SK-N-SH (cell line): ENCODE measurements around the gene CEACAM20. TPM values are rescaled to one million over a fixed set of nuclear protein-coding genes. Genes with fewer than 3 reads are reported as not detected.

Experiments used
- CTCF ChIA-PET: fragments of 300-600, 350-600 bp; formaldehyde crosslinking; extraction: SDS; loops from one replicate; lab custom pipeline; 2021; lab: Yijun Ruan, JAX
- POLR2A ChIA-PET: fragments of 350-600 bp; sonication (Branson Sonifier 250); formaldehyde crosslinking; extraction: SDS; loops from one replicate; lab custom pipeline; 2020; ENCODE audit warnings: antibody characterized with exemption, inconsistent platforms; lab: Yijun Ruan, JAX
- DNase-seq: peaks from one replicate; pipeline ENCODE4 v3.0.0; 2012
- H2AFZ ChIP-seq: fragments of 200-600 bp; sonication (generic); 2 replicates; pipeline ENCODE4 v1.8.1; 2016; ENCODE audit warnings: antibody characterized with exemption, mild to moderate bottlenecking, low read depth
- H3F3A ChIP-seq: fragments of 200-600 bp; sonication (generic); replicated peaks from 2 replicates; pipeline ENCODE3; 2016; ENCODE audit warnings: antibody characterized with exemption, mild to moderate bottlenecking; ENCODE audit not compliant: insufficient read depth
- H3K27ac ChIP-seq, 2 experiments: fragments of 200-500 bp in 1 of 2; fragments of 200-600 bp in 1 of 2; sonication (Bioruptor generic) in 1 of 2; sonication (generic), shearing (Covaris generic) in 1 of 2; 2 replicates each; pipeline versions ENCODE4 v1.5.1 to v1.6.1; 2014 to 2016; ENCODE audit warnings: low read depth in 2 of 2, inconsistent platforms in 1 of 2, low read length in 1 of 2, mild to moderate bottlenecking in 1 of 2, mixed read lengths in 1 of 2
- H3K27me3 ChIP-seq: fragments of 200-600 bp; sonication (generic), shearing (Covaris generic); 2 replicates; pipeline ENCODE4 v1.6.1; 2016; ENCODE audit warnings: mixed run types; ENCODE audit not compliant: insufficient read depth
- H3K36me3 ChIP-seq, 2 experiments: fragments of 200-500 bp in 1 of 2; fragments of 200-600 bp in 1 of 2; sonication (Bioruptor generic) in 1 of 2; sonication (generic) in 1 of 2; replicated peaks in 1 of 2; 2 replicates each; pipeline versions ENCODE3 to v1.5.1; 2014 to 2016; ENCODE audit warnings: low read length in 1 of 2, mild to moderate bottlenecking in 1 of 2; ENCODE audit not compliant: insufficient read depth in 2 of 2, control insufficient read depth in 1 of 2
- H3K4me1 ChIP-seq, 2 experiments: fragments of 200-500 bp in 1 of 2; fragments of 200-600 bp in 1 of 2; sonication (Bioruptor generic) in 1 of 2; sonication (generic), shearing (Covaris generic) in 1 of 2; 2 replicates each; pipeline versions ENCODE4 v1.5.1 to v1.6.1; 2014 to 2016; ENCODE audit warnings: low read depth in 1 of 2, low read length in 1 of 2, mixed run types in 1 of 2; ENCODE audit not compliant: insufficient read depth in 2 of 2, control insufficient read depth in 1 of 2
- H3K4me2 ChIP-seq: fragments of 200-600 bp; sonication (generic), shearing (Covaris generic); 2 replicates; pipeline ENCODE4 v1.6.1; 2017; ENCODE audit warnings: mixed run types
- H3K4me3 ChIP-seq, 2 experiments: fragments of 200-500 bp in 1 of 2; fragments of 200-600 bp in 1 of 2; sonication (Bioruptor generic) in 1 of 2; sonication (generic), shearing (Covaris generic) in 1 of 2; 2 replicates each; pipeline versions ENCODE4 v1.5.1 to v1.8.1; 2014 to 2016; ENCODE audit warnings: low read depth in 2 of 2, inconsistent platforms in 1 of 2, low read length in 1 of 2, mild to moderate bottlenecking in 1 of 2, mixed read lengths in 1 of 2, moderate library complexity in 1 of 2
- H3K79me2 ChIP-seq: fragments of 200-600 bp; sonication (generic); 2 replicates; pipeline ENCODE4 v1.8.1; 2017; ENCODE audit warnings: mild to moderate bottlenecking; ENCODE audit not compliant: insufficient read depth
- H3K9ac ChIP-seq: fragments of 200-600 bp; sonication (generic); 2 replicates; pipeline ENCODE4 v1.6.1; 2017; ENCODE audit warnings: mixed run types
- H3K9me2 ChIP-seq: fragments of 200-600 bp; sonication (generic); 2 replicates; pipeline ENCODE4 v1.6.1; 2017; ENCODE audit warnings: mixed run types
- H3K9me3 ChIP-seq: fragments of 200-600 bp; sonication (generic); 2 replicates; pipeline ENCODE4 v1.6.1; 2017; ENCODE audit warnings: mixed run types, mild to moderate bottlenecking, moderate library complexity
- H4K20me1 ChIP-seq: fragments of 200-600 bp; sonication (generic); 2 replicates; pipeline ENCODE4 v1.6.1; 2017; ENCODE audit warnings: mild to moderate bottlenecking, mixed run types; ENCODE audit not compliant: insufficient read depth
- CHD2 ChIP-seq: fragments of 150-350 bp; IDR thresholded peaks from 2 replicates; pipeline ENCODE4 v1.6.1; 2018; ENCODE audit warnings: low read length; ENCODE audit not compliant: partially characterized antibody
- FOSL2 ChIP-seq: IDR thresholded peaks from 2 replicates; pipeline ENCODE4 v1.4.0; 2012; ENCODE audit warnings: low read depth, mild to moderate bottlenecking, moderate library complexity, borderline replicate concordance
- GATA2 ChIP-seq: sonication (generic); formaldehyde crosslinking; IDR thresholded peaks from 2 replicates; pipeline ENCODE4 v1.5.0; 2020; ENCODE audit warnings: mild to moderate bottlenecking, missing genetic modification reagents
- POLR2AphosphoS5 ChIP-seq: IDR thresholded peaks from 2 replicates; pipeline ENCODE4 v1.6.1; 2012; ENCODE audit warnings: low read depth, low read length
- RAD21 ChIP-seq: IDR thresholded peaks from 2 replicates; pipeline ENCODE4 v1.6.1; 2012; ENCODE audit warnings: mild to moderate bottlenecking, low read length
- RFX5 ChIP-seq: IDR thresholded peaks from 2 replicates; pipeline ENCODE4 v1.6.1; 2012; ENCODE audit warnings: mild to moderate bottlenecking, improper control_type of control experiment, low read length
- RXRA ChIP-seq: IDR thresholded peaks from 2 replicates; pipeline ENCODE4 v1.4.0; 2012; ENCODE audit warnings: low read depth, mild to moderate bottlenecking, borderline replicate concordance
- SMC3 ChIP-seq: IDR thresholded peaks from 2 replicates; pipeline ENCODE4 v1.6.1; 2012; ENCODE audit warnings: low read depth, low read length, improper control_type of control experiment
- TAF1 ChIP-seq: IDR thresholded peaks from 2 replicates; pipeline ENCODE4 v1.6.1; 2012; ENCODE audit warnings: low read depth, mild to moderate bottlenecking, low read length, moderate library complexity, borderline replicate concordance
- YY1 ChIP-seq: IDR thresholded peaks from 2 replicates; pipeline ENCODE4 v1.4.0; 2012; ENCODE audit warnings: low read depth, mild to moderate bottlenecking
- WGBS: methylation state at CpG from one replicate; pipeline ENCODE4 v1.1.6; 2017; ENCODE audit warnings: low lambda C conversion rate; 5-methylcytosine and 5-hydroxymethylcytosine counted together
- polyA plus RNA-seq, 3 experiments: library from polyadenylated mRNA; depleted of rRNA; stranded (reverse); fragments of >200 nt; gene quantifications; 2 replicates each; pipeline ENCODE4 v1.2.3, GENCODE V29; 2012
- TF ChIP-seq, protein P1 (sequence below): fragments of 200-600 bp; sonication (generic); IDR thresholded peaks from 2 replicates; pipeline ENCODE4 v1.6.1; 2017; ENCODE audit warnings: antibody characterized with exemption, mild to moderate bottlenecking, moderate library complexity
- TF ChIP-seq, protein P2 (sequence below): IDR thresholded peaks from 2 replicates; pipeline ENCODE4 v1.4.0; 2012; ENCODE audit warnings: low read depth, borderline replicate concordance

The CEACAM20 gene
- polyA plus RNA-seq, 1 of the 3 experiments (the other 2 are of a cell fraction): not detected

DNA sequence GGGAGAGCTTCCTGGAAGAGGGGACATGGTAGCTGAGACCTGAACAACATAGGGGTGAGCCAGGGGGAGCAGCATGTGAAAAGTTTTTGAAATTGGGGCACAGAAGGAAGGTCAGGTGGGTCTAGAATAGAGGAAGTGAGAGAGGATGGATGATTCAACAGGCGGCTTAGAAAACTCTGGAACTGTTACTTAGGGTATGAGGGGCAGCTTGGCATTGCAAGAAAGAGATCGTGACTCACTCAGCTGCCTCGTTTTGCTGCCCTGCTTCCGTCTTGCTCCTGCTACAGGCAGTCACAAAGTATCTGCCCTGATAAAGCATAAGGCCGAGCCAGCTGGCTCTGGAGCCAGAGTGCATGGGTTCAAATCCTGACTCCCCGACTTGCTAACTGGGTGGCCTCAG, 1.3 kb upstream of the CEACAM20 start:
- Histone ChIP-seq H3K27me3 (peaks cover 73% of the 10 kb centered on the region; the same call in 1 of the 2 replicates), H3K9me2 (no peaks in the 10 kb centered on the region), H3K9ac (no peak overlapping the region), H3K4me1 (no peaks in the 10 kb centered on the region), H3K79me2 (no peaks in the 10 kb centered on the region), H3K4me3 (no peak overlapping the region)
- TF ChIP-seq CHD2 (no peak), RFX5 (no peak), SMC3 (no peak), TAF1 (no peak)
- TF ChIP-seq, all 33 proteins: peak for 0
- Histone ChIP-seq H3K27ac (no peak overlapping the region), H3K9me3 (no peaks in the 10 kb centered on the region), H3K36me3 (no peaks in the 10 kb centered on the region), H2AFZ (no peak overlapping the region), H3F3A (no peaks in the 10 kb centered on the region), H3K4me2 (no peak overlapping the region), H4K20me1 (no peaks in the 10 kb centered on the region)
- ChIA-PET POLR2A (no interaction called here), CTCF (interaction anchor here (1.7 kb wide), 1 partner anchor 126 kb away, joined by 7 read pairs; no protein-coding TSS in a partner anchor)
- WGBS: 17% methylated on average over 4 of the region's 6 CpGs
- no peak for DNase-seq

DNA sequence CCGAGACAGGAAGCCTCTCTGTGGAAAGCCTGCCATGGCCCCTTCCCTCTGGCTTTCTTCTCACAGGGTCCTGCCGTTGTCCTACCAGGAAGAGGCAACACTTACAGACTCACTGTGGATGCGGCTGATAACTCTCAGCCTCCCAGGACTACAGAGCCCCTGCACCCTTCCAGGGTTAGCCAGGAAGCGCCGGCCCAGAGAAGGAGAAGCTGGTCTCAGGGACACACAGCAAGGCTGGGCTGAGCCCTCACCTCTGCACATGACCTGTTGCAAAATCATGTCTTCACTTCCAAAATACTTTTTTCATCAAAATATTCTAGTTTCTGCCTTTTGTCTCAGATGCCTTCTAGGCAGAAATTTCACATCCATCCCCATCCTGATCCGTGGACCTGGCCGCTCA, 1.9 kb downstream of the CEACAM20 start:
- H3K9me3 ChIP-seq: no peaks in the 10 kb centered on the region
- POLR2A ChIA-PET: no interaction called here

More for the DNA sequence above, 1.9 kb downstream of the CEACAM20 start:
- CTCF ChIA-PET: no interaction called here
- no peaks in the 10 kb centered on the region for H3K4me1 ChIP-seq
- no peak overlapping the region for H2AFZ ChIP-seq
- peaks cover 82% of the 10 kb centered on the region; the same call in 1 of the 2 replicates for H3K27me3 ChIP-seq
- H3K27ac ChIP-seq: no peak overlapping the region
- H4K20me1 ChIP-seq: no peaks in the 10 kb centered on the region
- no peak overlapping the region for H3K9ac ChIP-seq
- WGBS: 37% methylated on average over 4 of the region's 7 CpGs
- TF ChIP-seq TAF1: no peak
- no peak for TF ChIP-seq CHD2
- TF ChIP-seq YY1: no peak
- TF ChIP-seq RXRA: no peak
- no peak for TF ChIP-seq RFX5
- TF ChIP-seq, protein P1, sequence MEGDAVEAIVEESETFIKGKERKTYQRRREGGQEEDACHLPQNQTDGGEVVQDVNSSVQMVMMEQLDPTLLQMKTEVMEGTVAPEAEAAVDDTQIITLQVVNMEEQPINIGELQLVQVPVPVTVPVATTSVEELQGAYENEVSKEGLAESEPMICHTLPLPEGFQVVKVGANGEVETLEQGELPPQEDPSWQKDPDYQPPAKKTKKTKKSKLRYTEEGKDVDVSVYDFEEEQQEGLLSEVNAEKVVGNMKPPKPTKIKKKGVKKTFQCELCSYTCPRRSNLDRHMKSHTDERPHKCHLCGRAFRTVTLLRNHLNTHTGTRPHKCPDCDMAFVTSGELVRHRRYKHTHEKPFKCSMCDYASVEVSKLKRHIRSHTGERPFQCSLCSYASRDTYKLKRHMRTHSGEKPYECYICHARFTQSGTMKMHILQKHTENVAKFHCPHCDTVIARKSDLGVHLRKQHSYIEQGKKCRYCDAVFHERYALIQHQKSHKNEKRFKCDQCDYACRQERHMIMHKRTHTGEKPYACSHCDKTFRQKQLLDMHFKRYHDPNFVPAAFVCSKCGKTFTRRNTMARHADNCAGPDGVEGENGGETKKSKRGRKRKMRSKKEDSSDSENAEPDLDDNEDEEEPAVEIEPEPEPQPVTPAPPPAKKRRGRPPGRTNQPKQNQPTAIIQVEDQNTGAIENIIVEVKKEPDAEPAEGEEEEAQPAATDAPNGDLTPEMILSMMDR: no peak
- TF ChIP-seq POLR2AphosphoS5: no peak
- TF ChIP-seq FOSL2: no peak
- no peak for TF ChIP-seq RAD21
- TF ChIP-seq, protein P2, sequence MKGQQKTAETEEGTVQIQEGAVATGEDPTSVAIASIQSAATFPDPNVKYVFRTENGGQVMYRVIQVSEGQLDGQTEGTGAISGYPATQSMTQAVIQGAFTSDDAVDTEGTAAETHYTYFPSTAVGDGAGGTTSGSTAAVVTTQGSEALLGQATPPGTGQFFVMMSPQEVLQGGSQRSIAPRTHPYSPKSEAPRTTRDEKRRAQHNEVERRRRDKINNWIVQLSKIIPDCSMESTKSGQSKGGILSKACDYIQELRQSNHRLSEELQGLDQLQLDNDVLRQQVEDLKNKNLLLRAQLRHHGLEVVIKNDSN: no peak
- no peak for TF ChIP-seq GATA2 (CRISPR knock-in tag)
- TF ChIP-seq, all 33 proteins: peak for 0
- H3F3A ChIP-seq: no peaks in the 10 kb centered on the region
- no peaks in the 10 kb centered on the region for H3K79me2 ChIP-seq
- no peak overlapping the region for H3K4me3 ChIP-seq
- no peaks in the 10 kb centered on the region for H3K36me3 ChIP-seq
- DNase-seq: no peak
- no peak overlapping the region for H3K4me2 ChIP-seq
- no peaks in the 10 kb centered on the region for H3K9me2 ChIP-seq
